ENCODE results near the gene GSTT2. TPM values are rescaled to one million over a fixed set of nuclear protein-coding genes. Genes with fewer than 3 reads are reported as not detected.
"Not testable (repeated sequence)": the region's sequence is repeated elsewhere in the genome, so short reads cannot be mapped to it uniquely, and the experiment has no call there.

Gene GSTT2
- total and polyA plus RNA-seq, 11 donors: 0.30 to 2.1 (median 0.60) TPM; not detected in 8

DNA sequence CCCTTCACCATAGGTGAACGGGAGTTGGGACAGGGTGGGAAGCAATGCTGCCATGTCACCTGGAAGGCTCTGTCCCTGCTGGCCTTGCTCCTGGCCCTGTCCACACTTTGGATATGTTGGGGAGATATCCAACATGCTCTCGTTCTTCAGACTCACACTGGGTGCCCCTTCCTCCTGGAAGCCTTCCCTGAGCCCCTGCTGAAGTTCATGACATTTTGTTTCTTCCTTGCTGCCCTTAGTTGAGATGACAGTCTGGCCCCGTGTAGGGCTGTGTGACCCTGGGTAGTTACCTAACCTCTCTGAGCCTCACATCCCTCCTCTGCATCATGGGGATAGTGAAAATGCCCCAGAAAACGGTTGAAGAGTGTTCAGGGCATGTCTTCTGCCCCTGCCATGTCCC lies 26.4 kb upstream of the GSTT2 start:
- not testable (repeated sequence) for H3K4me1 ChIP-seq, ATAC-seq, H3K36me3 ChIP-seq, H3K9me3 ChIP-seq, DNase-seq, H3K4me3 ChIP-seq, H3K27ac ChIP-seq, H3K27me3 ChIP-seq
- WGBS, 4 donors: 62 to 73% (median 69%) methylated on average over 4 of the region's 4 CpGs
- intact Hi-C loops (cut with DNase I): loop anchor here in 4 of 10 donors (5.0 to 10.0 kb wide), 5 partner anchors 54 to 409 kb away; partner anchors contain the start of genes GSTT4 (in 1 of the 4) and SUSD2 (in 1 of the 4)

DNA sequence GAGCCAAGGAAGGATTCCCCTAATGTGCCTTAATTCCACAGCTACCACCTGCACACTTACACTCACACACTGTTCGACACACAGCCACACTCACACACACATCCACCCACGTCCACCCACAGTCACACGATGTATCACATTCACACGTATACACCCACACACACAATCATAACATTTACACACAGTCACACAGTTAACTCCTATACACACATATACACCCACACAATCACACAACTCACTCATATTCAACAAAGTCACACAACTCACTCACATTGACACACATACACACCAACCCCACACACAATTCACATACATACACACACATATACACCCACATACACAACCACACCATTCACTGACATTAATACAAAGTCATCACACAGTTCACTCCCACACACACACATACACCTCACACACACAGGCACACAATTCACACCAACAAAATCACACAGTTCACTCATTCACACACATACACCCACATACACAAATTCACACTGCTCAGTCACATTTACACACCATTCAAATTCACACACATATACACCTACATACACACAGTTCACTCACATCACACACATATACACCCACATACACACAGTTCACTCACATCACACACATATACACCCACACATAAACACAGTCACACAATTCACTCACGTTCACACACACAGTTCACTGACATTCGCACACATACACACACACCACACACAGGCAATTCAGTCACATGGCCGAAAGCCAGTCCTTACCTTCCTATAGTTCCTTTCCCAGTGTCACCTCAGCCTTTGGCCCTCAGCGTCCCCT lies 25.5 kb upstream of the GSTT2 start:
- H3K36me3 ChIP-seq, H3K9me3 ChIP-seq, ATAC-seq, DNase-seq, H3K27ac ChIP-seq, H3K4me1 ChIP-seq, H3K27me3 ChIP-seq, H3K4me3 ChIP-seq: not testable (repeated sequence)
- intact Hi-C loops (cut with DNase I): loop anchor here in 4 of 10 donors (5.0 to 10.0 kb wide), 5 partner anchors 53 to 410 kb away; partner anchors contain the start of genes GSTT4 (in 1 of the 4) and SUSD2 (in 1 of the 4)
- WGBS, 4 donors: 76 to 87% (median 81%) methylated on average over 8 of the region's 8 CpGs

DNA sequence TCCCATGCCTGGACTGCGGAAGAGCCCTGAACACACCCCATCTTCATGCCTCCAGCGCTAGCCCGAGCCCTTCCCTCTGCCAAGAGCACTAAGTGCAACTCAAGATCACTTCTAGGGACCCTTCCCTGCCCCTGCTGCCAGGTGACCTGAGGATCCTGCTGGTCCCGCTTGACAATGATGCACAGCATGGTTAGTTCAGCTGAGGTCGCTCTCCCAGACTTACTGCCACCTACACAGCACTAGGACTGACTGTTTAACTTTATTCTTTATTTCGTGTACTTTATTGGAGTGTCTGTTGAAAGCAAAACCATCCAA lies 25.0 kb upstream of the GSTT2 start:
- not testable (repeated sequence) for H3K27ac ChIP-seq, ATAC-seq, H3K27me3 ChIP-seq, DNase-seq, H3K4me1 ChIP-seq, H3K36me3 ChIP-seq, H3K9me3 ChIP-seq, H3K4me3 ChIP-seq
- intact Hi-C loops (cut with DNase I): loop anchor here in 4 of 10 donors (5.0 to 10.0 kb wide), 5 partner anchors 52 to 410 kb away; partner anchors contain the start of genes GSTT4 (in 1 of the 4) and SUSD2 (in 1 of the 4)
- 76 to 95% (median 86%) methylated on average over 5 to 6 of the region's 6 CpGs for WGBS, 4 donors

DNA sequence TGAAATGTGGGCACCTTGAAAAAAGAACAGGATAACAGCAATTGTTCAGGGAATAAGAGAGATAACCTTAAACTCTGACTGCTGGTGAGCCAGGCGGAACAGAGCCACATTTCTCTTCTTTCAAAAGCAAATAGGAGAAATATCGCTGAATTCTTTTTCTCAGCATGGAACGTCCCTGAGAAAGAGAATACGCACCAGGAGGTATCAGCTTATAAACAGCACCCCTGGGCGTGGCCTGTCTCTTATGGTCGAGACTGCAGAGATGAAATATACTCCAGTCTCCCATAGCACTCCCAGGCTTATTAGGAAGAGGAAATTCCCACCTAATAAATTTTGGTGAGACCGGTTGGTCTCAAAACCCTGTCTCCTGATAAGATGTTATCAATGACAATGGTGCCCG lies 24.0 kb upstream of the GSTT2 start:
- not testable (repeated sequence) for H3K4me1 ChIP-seq, H3K27me3 ChIP-seq, H3K36me3 ChIP-seq, DNase-seq, ATAC-seq, H3K27ac ChIP-seq, H3K4me3 ChIP-seq, H3K9me3 ChIP-seq
- intact Hi-C loops (cut with DNase I): loop anchor here in 4 of 10 donors (10.0 kb wide), 4 partner anchors 91 to 411 kb away; partner anchors contain the start of gene SUSD2 (in 1 of the 4)
- 77 to 83% (median 79%) methylated on average over 6 to 7 of the region's 8 CpGs for WGBS, 4 donors

DNA sequence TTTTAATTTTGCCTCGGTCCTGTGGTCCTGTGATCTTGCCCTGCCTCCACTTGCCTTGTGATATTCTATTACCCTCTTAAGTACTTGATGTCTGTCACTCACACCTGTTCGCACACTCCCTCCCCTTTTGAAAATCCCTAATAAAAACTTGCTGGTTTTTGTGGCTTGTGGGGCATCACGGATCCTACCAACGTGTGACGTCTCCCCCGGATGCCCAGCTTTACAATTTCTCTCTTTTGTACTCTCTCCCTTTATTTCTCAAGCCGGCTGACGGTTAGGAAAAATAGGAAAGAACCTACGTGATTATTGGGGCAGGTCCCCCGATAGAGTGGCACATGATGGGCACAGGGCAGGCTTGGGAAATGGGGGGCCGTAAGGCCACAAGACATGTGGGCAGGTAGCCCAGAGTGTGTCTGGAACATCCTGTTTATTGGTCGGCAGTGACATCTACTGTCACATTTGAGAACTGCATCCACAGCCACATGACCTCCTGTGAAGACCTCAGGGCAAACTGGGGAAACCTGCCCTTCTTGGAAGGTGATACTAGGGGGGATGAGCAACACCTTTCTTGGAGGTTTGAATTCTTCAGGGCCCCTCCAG lies 23.5 kb upstream of the GSTT2 start:
- TF ChIP-seq, protein P1, sequence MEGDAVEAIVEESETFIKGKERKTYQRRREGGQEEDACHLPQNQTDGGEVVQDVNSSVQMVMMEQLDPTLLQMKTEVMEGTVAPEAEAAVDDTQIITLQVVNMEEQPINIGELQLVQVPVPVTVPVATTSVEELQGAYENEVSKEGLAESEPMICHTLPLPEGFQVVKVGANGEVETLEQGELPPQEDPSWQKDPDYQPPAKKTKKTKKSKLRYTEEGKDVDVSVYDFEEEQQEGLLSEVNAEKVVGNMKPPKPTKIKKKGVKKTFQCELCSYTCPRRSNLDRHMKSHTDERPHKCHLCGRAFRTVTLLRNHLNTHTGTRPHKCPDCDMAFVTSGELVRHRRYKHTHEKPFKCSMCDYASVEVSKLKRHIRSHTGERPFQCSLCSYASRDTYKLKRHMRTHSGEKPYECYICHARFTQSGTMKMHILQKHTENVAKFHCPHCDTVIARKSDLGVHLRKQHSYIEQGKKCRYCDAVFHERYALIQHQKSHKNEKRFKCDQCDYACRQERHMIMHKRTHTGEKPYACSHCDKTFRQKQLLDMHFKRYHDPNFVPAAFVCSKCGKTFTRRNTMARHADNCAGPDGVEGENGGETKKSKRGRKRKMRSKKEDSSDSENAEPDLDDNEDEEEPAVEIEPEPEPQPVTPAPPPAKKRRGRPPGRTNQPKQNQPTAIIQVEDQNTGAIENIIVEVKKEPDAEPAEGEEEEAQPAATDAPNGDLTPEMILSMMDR (IDR thresholded peaks at IDR 0.05): peak; percentile 58 to 88 (median 81)
- H3K27ac ChIP-seq, H3K4me3 ChIP-seq, H3K9me3 ChIP-seq, H3K4me1 ChIP-seq, H3K36me3 ChIP-seq, H3K27me3 ChIP-seq: not testable (repeated sequence)
- 21 to 30% (median 23%) methylated on average over 12 of the region's 12 CpGs for WGBS, 4 donors
- peak; percentile 50 to 73 (median 58) for ATAC-seq
- DNase-seq: peak in 4 of 5 donors; percentile 49 to 81 (median 70)
- intact Hi-C loops (cut with DNase I): loop anchor here in 4 of 10 donors (10.0 kb wide), 4 partner anchors 92 to 412 kb away; partner anchors contain the start of gene SUSD2 (in 1 of the 4)

DNA sequence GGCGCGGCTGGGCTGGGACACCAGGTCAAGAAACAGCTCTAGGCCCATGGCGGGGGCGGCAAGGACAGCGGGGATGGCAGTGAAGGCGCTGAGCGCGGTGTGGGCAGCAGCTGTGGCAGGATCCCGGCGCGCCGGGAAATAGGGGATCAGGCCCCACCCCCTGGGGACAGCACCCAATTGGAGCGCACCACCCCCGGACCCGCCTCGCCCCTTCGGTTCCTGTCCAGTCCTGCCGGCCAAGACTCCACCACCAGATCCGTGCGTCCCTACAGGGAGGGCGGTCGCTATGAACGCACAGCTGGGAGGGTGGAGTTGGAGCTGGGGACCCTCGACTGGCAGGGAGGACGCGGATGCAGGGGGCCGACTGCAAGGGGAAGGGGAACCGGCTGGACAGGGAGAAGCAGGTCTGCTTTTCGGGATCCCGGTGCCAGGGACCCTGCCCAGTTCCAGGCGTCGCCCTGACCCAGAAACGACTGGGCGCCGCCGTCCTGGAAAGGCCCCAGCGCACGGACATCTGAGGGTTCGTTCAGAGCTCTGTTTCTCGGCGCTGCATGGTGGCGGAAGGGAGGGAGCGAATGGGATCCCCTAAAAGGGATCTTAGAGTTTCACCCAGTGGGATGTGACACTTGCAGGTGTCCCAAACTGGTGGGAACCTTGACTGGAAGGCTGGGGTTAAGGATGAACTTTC lies 18.7 kb upstream of the GSTT2 start, which contains the start of gene GSTT2B:
GSTT2B (minus strand) TSS at position 112 of the 688 bp plus-strand sequence; CDS start at position 48, 64 bp downstream.
- peak within 1 kb of the TSS in 2 of 12 donors; percentile 27 to 37 for H3K4me3 ChIP-seq
- peak; percentile 76 to 93 (median 90) for ATAC-seq

DNA sequence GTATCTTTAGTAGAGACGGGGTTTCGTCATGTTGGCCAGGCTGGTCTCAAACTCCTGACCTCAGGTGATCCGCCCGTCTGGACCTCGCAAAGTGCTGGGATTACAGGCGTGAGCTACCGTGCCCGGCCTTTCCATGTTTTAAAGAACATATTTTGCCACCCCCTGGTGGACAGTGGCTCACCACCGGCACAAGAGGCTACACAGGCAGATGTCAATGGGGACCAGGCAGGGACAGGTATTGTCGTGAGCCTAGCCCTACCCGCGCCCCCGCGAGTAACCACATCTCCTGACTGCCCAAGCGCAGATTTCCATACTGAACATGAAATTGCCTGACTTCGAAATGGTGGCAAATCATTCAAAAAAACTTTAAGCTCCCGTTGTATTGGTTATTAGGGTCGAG lies 13.8 kb upstream of the GSTT2 start:
- peak; percentile 31 to 51 (median 38) for ATAC-seq

More for the DNA sequence above, 18.7 kb upstream of the GSTT2 start, which contains the start of gene GSTT2B:
- DNase-seq; H3K9me3 ChIP-seq; H3K4me1 ChIP-seq; intact Hi-C loops (cut with DNase I); H3K27ac ChIP-seq; H3K36me3 ChIP-seq; H3K27me3 ChIP-seq: not testable (repeated sequence)
- WGBS, 4 donors: no CpG with 5 or more reads among the region's 43 CpGs

DNA sequence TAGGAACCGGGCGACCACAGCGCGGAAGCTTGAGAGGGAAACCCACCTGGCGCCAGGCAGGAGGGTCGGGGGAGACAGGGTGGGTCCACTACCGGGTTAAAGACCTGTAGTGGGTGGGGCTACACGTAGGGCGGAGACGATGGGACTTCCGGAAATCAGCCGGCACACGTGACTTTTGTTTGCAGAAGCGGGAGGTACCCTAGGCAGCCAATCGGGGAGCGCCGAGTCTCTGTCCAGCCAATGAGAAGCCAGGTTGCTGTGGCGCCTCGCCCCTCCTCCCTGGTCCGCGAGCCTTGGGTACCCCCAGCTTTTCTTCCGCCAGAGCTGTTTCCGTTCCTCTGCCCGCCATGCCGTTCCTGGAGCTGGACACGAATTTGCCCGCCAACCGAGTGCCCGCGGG lies 13.4 kb upstream of the GSTT2 start, which contains the start of gene DDTL:
DDTL (plus strand) TSS at position 321 of the 400 bp plus-strand sequence; CDS start at position 348, 27 bp downstream.
- WGBS, 4 donors: no CpG with 5 or more reads among the region's 30 CpGs
- peak; percentile 90 to 98 (median 94) for ATAC-seq

More for the DNA sequence above, 13.8 kb upstream of the GSTT2 start:
- H3K4me1 ChIP-seq: peaks cover 0 to 18% (median 0%) of the 10 kb centered on the region in 12 donors
- intact Hi-C loops (cut with DNase I): loop anchor here in 2 of 10 donors (5.0 kb wide), 1 partner anchor 34 kb away; no protein-coding TSS in a partner anchor
- H3K27me3 ChIP-seq, DNase-seq, H3K9me3 ChIP-seq, H3K27ac ChIP-seq, H3K4me3 ChIP-seq: not testable (repeated sequence)
- no CpG with 5 or more reads among the region's 18 CpGs for WGBS, 4 donors
- peaks cover 0 to 22% (median 18%) of the 10 kb centered on the region in 9 donors for H3K36me3 ChIP-seq

More for the DNA sequence above, 13.4 kb upstream of the GSTT2 start, which contains the start of gene DDTL:
- Histone ChIP-seq H3K4me1 (peaks cover 0 to 22% (median under 1%) of the 10 kb centered on the region in 12 donors), H3K36me3 (peaks cover 0 to 26% (median 23%) of the 10 kb centered on the region in 9 donors)
- H3K27me3 ChIP-seq, H3K4me3 ChIP-seq, DNase-seq, H3K27ac ChIP-seq, H3K9me3 ChIP-seq: not testable (repeated sequence)
- intact Hi-C loops (cut with DNase I): loop anchor here in 2 of 10 donors (5.0 kb wide), 1 partner anchor 34 kb away; no protein-coding TSS in a partner anchor

Data from heart left ventricle (tissue), 16 donors.